NT2/D1 (cell line): ENCODE results near the gene NAPSA.

Experiments used
- SUZ12 ChIP-seq: IDR thresholded peaks from 2 replicates; pipeline ENCODE4 v1.6.1; 2011; ENCODE audit not compliant: insufficient read length, insufficient read depth; ENCODE audit errors: extremely low read depth
- YY1 ChIP-seq: IDR thresholded peaks from 2 replicates; pipeline ENCODE4 v1.6.1; 2011; ENCODE audit not compliant: insufficient read length, insufficient read depth
- ZNF274 ChIP-seq: IDR thresholded peaks from 2 replicates; pipeline ENCODE4 v1.6.1; 2011; ENCODE audit warnings: mild to moderate bottlenecking, low read depth, low read length

DNA sequence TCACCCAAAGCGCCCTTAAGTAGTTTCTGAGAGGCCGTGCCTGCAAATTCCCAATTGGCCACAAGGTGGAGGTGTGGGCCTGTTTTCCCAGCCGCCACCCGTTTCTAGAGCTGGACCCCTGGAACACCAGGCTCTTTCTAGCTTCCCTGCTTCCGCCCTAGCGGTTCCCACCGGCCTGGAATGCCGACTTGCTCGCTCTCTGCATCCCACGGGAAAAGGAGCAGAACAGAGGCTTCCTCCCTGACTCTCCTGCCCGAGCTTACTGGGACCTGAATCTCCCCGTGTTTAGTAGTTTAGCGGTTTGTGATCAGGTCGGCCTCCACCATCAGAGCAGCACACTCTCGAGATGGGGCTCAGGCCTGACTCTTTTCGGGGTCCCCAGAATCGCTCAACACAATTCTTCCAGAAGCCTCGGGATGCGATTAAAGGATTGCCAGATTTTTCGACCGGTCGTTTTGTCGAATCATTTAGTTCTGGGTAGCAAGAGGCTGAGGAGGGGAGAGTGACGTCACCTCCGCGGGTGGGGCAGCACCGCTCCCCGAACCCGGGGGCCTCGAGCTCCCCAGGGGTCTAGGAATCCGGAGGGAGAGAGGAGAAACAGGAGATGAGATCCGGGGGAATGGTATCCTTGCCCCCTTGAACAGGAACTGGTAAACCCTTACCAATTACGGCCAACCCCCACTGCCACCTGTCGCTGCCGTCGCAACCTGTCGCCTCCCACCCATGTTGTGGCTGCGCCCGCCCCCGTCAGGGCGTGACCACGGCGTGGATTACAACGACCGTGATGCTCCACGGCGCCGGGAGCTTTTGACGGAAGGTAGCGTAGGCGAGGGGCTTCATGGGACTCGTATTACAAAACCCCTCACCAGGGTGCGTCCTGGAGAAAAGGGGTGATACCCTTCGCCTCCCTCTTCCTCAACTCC lies 8.0 kb downstream of the NAPSA start:
- TF ChIP-seq YY1 (no peak), ZNF274 (no peak), SUZ12 (no peak)
